Occipital lobe (tissue), 2 donors: ENCODE data around the gene SLC16A12. TPM values are rescaled to one million over a fixed set of nuclear protein-coding genes. Genes with fewer than 3 reads are reported as not detected.
"Not testable (repeated sequence)": the region's sequence is repeated elsewhere in the genome, so short reads cannot be mapped to it uniquely, and the experiment has no call there.

Experiments used
- DNase-seq: peaks from one replicate; lab custom pipeline; 2025; lab: John Stamatoyannopoulos, UW
- total RNA-seq: library from RNA; depleted of rRNA; stranded (reverse); fragments of >200 nt; gene quantifications from one replicate; pipeline ENCODE4 v1.2.3, GENCODE V29; 2014

SLC16A12 gene
- total RNA-seq, 1 donor from 2014 or later: 4.1 TPM

DNA sequence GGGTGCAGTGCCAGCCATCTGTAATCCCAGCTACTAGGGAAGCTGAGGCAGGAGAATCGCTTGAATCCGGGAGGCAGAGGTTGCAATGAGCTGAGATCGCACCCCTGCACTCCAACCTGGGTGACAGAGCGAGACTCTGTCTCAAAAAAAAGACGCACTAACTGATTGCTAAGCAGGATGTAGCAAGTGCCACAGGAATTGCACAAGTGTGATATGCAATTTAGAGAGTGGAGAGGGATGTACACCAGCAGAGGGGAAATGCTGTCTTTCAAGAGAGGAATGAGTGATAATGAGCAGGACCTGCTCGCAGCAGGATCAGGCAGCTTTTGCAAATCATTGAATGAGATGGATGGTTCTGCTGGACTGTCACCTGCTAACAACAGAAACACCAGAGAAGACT, 13.3 kb upstream of the SLC16A12 start:
- no peak for DNase-seq

DNA sequence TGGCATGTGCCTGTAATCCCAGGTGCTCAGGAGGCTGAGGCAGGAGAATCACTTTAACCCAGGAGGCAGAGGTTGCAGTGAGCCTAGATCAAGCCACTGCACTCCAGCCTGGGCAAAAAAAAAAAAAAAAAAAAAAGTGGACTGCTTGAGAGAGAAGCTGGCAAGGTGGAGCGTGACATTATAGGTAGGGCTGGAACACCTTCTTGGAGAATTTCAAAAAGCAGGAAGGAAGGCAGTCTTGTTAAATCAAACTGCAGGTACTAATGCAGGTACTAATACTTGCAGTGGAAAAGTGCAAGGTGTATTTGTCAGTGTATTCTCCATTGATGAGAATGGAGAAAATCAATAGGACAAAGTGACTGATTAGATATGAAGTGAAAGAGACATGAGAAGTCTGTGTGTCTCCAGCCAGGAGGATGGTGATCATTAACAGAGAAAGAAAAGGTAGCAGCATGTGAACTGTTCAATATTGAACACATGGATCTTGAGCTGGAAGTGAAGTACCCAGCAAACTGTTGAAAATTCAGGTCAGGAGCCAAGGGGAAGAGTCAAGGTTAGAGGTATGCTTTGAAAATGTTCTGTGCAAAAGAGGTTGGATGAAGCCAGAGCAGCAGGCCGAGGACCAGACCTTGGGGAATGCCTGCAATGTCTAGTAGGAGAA, 12.6 kb upstream of the SLC16A12 start:
- no peak for DNase-seq

DNA sequence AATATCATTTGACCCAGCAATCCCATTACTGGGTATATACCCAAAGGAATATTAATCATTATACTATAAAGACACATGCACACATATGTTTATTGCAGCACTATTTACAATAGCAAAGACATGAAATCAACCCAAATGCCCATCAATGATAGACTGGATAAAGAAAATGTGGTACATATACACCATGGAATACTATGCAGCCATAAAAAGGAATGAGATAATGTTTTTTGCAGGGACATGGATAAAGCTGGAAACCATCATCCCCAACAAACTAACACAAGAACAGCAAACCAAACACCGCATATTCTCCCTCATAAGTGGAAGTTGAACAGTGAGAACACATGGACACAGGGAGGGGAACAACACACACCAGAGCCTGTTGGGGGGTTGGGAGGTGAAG, 11.3 kb upstream of the SLC16A12 start:
- not testable (repeated sequence) for DNase-seq

DNA sequence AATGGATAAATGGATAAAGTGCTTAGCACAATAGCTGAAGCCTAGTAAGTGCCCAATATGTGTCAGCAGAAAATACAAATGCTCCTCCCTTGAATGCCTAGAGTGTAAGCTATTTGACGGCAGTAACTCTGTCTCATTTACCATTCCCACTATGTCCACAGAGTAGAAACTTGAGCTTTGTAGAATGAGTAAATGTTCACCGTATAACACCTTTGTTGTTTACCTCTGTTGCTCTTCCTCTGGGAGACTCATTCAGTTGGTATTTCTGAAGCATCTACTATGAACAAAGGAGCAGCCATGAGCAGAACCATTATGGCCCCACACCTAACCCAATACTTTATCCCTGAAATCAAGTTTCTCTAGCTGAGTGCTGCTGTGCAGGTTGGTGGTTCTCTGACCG, 8.4 kb upstream of the SLC16A12 start:
- DNase-seq: no peak

DNA sequence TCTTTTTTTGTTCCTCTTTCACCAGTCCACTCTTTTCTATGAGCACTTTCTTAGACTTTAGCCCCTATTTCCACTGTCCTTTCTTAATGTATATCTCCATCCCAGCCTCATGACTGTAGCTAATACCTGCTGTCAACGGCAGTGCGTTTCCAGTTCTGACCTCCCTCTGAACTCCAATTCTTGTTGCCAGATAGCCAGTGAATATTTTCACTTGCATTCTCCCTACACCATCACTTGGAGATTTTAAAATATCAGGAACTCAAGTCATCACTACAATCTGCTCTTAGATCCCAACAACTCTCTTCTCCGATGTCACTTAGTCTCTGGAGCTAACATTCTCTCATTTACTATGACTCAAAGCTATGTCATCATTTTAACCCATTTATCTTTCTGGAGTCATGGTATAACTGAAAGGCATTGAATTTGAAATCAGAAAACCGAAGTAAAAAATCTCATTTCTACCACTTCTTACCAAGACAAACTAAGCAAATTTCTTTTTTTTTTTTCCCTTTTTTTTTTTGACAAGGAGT, 5.1 kb upstream of the SLC16A12 start:
- no peak for DNase-seq

DNA sequence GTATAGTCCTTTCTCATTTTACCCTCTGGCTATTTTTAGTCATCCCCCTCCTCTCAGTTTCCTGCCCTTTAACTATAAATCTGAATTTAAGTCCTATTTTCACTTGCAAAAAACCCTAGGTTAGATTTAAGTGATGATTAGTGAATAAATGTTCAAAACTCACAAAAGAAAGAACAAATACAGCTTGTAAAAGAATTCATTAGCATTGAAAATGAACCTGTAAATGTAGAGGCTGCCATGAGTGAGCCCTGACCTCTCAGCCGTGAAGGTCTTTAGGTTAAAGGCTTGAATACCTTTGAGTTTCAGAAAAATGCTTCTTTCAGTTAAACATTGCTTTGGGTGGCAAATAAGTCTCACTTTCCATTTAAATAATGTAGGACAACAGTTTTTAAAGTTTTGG, 2.0 kb upstream of the SLC16A12 start:
- no peak for DNase-seq

DNA sequence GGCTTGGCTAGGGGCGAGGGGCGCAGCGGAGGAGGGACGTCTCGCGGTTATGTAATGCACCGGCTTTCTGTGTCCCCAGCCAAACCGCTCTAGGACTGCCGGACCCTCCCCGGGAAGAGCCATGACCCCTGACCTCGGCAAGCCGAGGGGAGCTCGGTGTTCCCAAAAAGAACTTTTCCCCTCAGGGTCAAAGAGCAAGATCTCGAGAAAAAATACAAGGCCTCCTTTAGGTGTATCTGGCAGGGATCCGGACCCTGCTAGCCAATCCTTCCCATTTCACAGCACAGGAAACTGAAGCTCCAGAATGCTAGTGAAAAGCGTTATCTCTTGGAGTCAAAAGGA, 590 bp upstream of the SLC16A12 start:
- DNase-seq: no peak

DNA sequence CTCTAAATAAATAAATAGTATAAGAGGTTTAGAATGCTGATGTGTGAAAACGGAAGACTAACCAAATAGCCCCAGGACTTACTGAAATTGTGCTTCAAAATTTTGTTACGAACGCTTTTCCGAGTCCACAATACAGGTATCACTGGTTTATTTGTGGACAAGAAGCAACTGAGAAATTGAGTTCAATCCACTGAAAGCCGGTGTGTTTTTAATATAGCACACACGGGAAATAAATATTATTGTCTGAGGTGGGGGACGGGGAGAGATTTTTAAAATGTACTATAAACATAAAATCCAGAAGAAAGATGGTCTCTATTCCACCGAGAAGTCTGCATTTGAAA, 598 bp downstream of the SLC16A12 start:
- DNase-seq: no peak

DNA sequence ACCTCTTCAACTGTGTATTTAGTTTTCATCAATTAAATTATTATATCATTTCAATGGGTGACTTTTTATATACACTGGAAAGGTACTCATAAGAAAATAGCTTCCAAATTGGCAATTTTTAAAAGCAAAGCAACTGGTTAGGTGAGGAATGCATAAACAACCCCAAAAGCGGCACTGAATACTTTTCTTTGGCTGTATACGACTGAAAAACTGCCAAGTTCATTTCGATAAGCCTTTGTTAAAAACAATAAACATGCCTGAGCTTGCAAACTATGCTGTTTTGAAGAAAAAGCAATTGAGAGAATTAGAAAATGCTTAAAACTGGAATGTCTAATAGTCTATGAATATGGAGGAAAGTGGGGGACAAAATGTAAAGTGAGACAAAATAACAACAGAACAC, 2.9 kb downstream of the SLC16A12 start:
- no peak for DNase-seq

DNA sequence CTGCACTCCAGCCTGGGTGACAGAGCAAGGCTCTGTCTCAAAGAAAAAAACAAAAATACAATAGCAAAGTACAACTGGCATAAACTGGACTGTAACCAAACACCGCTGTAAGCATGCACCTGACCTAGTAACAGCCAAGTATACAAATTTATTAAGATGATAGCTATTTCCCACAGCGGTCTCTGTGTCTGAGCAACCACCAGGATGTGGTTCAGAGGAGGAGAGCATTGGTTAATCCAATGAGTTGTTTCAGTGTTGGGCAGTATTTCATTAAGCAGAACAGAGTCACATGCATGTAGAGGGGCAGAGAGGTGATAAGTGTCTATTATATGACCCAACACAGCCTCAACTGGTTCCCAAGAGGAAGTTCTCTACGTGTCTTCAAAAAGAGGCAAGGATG, 4.0 kb downstream of the SLC16A12 start:
- DNase-seq: no peak

DNA sequence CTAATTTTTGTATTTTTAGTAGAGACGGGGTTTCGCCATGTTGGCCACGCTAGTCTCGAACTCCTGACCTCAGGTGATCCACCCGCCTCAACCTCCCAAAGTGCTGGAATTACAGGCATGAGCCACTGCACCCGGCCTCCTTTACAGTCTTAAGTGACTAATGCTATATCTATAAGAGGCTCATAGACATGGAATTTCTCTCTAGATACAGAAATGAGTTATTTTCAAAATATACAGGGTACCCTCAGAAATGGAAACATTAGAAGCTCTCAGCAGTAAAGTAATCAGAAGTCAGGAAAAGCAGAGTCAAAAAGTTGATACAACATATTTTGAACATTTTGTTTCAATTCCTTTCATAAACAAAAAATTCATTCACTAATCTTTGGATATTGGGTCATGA, 5.7 kb downstream of the SLC16A12 start:
- not testable (repeated sequence) for DNase-seq

DNA sequence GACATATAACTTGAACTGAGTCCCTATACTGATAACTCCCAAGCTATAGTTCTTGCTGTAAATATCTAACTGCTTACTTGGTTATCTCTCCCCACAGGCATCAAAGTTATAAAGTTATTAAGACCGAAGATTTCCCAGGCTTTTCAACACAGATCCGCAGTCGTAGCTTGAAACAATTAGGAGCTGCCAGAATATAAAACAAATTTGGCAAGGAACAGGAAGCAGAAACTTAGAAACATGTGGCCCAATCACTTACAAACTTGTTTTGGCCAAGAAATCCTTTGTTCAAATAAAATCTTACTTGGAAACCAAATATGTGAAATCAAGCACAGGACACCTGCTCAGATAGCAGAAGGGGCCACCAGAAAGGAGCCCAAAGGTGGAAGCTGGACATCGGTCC, 9.0 kb downstream of the SLC16A12 start:
- no peak for DNase-seq

DNA sequence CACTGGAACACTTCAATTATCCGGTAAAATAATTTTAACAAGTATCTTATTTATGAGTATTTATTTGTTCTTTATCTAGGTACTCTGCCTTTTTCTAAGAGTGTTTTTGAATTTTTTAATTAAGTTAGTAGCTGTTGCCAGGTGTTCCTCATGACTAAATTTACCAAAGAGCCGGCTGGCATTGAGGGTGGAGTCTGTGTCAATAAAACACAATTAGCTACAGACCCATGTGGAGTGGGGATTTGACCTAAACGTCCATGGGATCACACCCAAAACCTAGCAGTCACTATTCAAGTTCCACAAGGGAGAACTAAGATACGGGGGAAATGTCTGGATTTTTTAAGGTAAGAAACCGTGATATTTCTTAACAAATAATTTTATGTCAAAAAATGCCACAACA, 9.8 kb downstream of the SLC16A12 start:
- no peak for DNase-seq

DNA sequence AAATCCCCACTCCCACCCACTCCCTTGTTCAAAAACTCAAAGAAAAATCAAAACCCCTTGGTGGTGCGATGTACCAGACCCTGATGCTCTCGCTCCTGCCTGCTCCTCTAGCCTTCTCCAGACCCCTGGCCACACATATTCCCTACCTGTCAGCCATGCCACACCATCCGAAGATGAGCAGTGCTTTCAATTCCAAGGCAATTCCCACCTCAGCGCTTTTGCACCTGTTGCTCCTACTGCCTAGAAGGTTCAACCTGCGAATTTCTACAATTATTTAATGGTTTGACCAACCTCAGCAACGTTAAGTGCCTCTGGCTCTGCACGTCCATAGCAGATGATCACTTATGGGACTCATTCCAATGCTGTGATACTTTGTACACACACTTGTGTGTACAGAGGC, 11.1 kb downstream of the SLC16A12 start:
- DNase-seq: no peak

DNA sequence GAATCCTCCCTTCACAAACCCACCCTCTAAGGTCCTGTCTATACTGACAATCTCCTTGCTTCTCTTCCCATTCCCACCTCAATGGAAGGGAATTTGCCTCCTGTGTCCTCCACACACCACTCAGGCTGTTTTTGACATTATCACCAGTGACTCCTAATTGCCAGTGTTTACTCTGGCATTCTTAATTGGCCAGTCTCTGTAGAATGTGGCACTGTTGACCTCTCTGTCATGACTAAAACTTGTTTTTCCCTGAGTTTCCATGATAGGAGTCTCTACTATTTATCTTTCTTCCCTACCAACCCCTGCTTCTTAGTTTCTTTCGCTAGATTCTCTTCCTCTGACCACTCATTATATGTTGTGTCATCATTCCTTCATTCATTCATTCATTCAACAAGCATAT, 12.1 kb downstream of the SLC16A12 start:
- no peak for DNase-seq

DNA sequence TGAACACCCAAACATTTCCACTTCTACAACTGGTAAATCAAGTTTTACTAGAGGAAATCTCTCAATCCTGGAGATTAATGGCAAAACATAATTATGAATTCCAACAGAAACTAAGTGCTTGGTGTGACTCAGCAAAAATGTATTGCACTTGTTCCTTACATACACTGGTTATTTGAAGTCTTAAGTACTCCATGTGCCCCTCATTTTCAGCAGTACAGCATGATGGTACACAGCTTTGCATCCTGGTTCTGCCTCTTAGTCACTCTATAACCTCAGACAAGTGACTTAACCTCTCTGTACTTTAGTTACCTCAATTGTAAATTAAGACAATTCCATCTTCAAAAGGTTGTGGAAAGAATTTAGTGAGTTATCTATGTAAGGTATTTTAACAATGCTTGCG, 12.9 kb downstream of the SLC16A12 start:
- no peak for DNase-seq

DNA sequence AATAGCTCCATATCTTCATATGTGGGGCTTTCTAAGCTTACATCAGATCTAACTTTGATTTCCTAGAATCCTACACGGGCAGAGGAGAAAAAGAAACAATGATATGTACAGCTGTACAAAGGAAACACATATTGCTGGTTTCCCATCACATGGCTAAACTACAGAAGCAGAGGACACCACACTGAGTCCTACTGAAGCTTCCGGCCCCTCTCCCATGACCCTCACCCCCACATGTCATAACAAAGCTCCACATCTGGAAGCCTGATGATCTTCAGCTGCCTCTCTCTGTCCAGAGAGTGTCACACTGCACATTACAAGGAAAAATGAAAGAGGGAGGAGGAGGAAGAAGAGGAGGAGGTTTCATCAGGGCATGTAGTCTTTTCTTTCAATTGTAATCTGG, 14.0 kb downstream of the SLC16A12 start:
- no peak for DNase-seq

DNA sequence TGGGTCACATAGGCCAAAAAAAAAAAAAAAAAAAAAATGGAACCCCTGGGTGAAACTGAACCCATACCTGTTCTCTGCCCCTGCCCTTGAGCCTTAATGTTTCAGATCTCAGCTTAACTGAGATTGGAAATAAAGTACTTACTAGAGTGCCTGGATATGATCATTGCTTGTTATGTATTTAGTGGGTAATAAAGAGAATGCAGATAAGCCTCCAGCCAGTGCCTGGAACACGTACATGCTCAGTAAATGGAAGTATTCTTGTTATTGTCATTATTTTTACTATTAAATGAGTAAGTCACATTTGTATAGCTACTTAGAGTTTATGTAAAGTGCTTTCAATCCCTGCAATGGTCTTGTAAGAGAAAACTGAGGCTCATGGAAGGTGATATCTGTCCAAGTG, 14.7 kb downstream of the SLC16A12 start:
- no peak for DNase-seq

DNA sequence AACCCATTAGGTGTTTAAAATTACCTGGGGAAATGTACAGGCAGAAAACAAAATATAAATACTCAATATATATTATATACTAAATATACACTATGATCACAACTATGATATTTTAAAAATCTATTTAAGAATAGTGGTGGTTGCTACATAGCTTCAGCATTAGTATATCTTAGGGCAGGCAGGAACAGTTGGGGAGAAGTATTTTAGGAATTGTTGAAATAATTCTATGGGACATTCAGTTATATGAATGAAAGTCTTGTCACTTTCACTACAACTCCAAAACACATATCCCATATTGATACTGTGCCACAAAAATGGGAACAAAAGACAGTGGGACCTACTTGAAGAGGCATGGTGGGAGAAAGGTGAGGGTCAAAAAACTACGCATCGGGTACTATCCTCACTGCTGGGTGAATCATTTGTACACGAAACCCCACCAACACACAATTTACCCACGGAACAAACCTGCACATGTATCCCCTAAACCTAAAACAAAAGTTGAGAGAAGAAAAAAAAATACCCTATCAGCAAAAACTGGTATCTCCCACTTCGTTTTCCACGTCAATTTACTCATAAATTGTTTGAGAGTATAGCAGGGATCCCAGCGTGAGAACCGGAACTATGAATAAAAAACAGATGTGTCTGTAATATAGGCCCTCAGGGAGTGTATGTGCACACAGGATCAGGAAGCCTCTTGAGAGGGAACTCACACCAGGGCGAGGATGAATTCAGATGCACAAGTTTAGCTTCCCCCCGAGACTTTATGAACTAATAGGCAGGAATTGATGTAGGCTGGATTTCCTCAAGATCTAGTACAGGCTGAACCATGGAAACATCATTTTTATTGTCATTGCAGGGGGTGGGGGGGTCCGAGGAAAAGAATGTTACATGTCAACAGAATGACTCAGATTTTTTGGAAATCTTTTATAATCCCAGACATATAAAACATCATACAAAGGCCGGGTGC, 16.2 kb downstream of the SLC16A12 start:
- no peak for DNase-seq

DNA sequence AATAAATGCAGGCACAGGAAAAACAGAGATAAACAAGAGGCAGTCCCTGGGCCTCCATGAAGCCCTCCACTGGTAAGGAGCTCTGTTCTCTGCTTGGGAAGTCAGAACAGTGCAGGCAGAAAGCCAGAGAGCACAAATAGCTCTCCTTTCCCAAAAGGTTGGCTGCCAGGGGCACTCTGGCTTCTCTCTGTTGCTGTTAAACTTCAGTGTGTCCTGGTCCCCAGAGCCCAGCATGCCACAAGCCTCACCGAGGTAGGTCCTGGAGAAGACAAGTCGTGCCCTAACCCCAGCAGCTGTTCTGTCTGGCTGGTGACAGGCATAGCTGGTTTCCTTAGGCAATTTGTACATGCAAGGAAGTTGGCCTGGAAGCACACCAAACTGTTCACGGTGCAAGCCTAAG, 17.3 kb downstream of the SLC16A12 start:
- no peak for DNase-seq

DNA sequence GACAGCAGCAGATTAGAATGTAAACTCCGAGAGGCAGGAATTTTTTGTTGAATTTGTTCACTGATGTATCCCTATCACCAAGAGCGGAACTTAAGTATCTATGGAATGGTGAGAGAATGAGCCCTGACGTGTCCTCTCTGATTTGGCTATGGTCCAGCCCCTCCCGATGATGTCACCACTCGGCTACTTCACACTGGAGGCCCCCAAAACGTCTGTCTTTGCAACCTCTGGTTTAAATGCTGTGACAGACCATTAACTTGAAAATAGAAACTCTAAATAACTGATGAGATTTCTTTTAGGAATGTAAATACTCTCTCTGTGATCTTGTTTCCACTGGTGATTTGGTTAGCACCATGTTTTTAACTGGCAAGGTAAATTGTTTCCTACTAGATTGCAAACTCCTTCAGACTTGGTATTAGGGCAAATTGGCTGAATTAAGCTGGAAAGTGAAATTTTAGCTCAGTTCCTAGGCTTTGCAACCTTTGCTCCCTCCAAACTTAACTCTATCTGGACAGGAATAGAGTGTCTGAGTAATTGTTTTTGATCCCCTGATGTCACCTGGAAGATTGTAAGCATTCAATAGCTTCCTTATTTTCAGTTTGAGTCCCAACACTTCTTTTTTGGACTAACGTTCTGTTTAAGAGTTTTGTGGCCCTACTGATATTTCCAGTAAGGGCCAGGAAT, 19.1 kb downstream of the SLC16A12 start:
- no peak for DNase-seq
